T-helper 1 cell (primary cell): ENCODE data around the gene AKT3.

Source experiments
- DNase-seq, 5 donors: peaks; one replicate each; pipeline ENCODE4 v3.0.0-alpha.2; 2012 to 2020

Gene AKT3

GRCh38 chr1:243483071-243483771 lies 366.8 kb downstream of the AKT3 start:
- no peak for DNase-seq

- peak in 1 of 5 donors; percentile 5 for DNase-seq
Measured at GRCh38 chr1:243482141-243483022, 367.7 kb downstream of the AKT3 start.

- no peak for DNase-seq
Measured at GRCh38 chr1:243481101-243481500, 368.9 kb downstream of the AKT3 start.

- no peak for DNase-seq
Measured at GRCh38 chr1:243477731-243478290, 372.2 kb downstream of the AKT3 start.

GRCh38 chr1:243475966-243476365 lies 374.1 kb downstream of the AKT3 start:
- no peak for DNase-seq

- no peak for DNase-seq
Measured at GRCh38 chr1:243474906-243475305, 375.1 kb downstream of the AKT3 start.

GRCh38 chr1:243474136-243474881 lies 375.7 kb downstream of the AKT3 start:
- no peak for DNase-seq

- DNase-seq, result no peak
Measured at GRCh38 chr1:243473227-243474135, 376.6 kb downstream of the AKT3 start.

GRCh38 chr1:243471754-243472745 lies 378.0 kb downstream of the AKT3 start:
- no peak for DNase-seq

- DNase-seq, result no peak
Measured at GRCh38 chr1:243471026-243471685, 378.9 kb downstream of the AKT3 start.

- no peak for DNase-seq
Measured at GRCh38 chr1:243470502-243470901, 379.5 kb downstream of the AKT3 start.

GRCh38 chr1:243469497-243469896 lies 380.5 kb downstream of the AKT3 start:
- DNase-seq, result no peak

GRCh38 chr1:243465738-243466137 lies 384.3 kb downstream of the AKT3 start:
- DNase-seq, result no peak

GRCh38 chr1:243465081-243465480 lies 385.0 kb downstream of the AKT3 start:
- no peak for DNase-seq

GRCh38 chr1:243462929-243463697 lies 386.9 kb downstream of the AKT3 start:
- no peak for DNase-seq

- DNase-seq, result no peak
Measured at GRCh38 chr1:243461700-243462099, 388.3 kb downstream of the AKT3 start.

GRCh38 chr1:243459059-243459458 lies 391.0 kb downstream of the AKT3 start:
- DNase-seq, result no peak

- DNase-seq, result no peak
Measured at GRCh38 chr1:243457363-243457982, 392.6 kb downstream of the AKT3 start.
